SK-N-SH (cell line): Measurements from ENCODE around the gene GAGE10. TPM values are rescaled to one million over a fixed set of nuclear protein-coding genes. Genes with fewer than 3 reads are reported as not detected.

ENCODE experiments used
- CTCF ChIA-PET: fragments of 300-600, 350-600 bp; formaldehyde crosslinking; extraction: SDS; loops from one replicate; lab custom pipeline; 2021; lab: Yijun Ruan, JAX
- POLR2A ChIA-PET: fragments of 350-600 bp; sonication (Branson Sonifier 250); formaldehyde crosslinking; extraction: SDS; loops from one replicate; lab custom pipeline; 2020; ENCODE audit warnings: antibody characterized with exemption, inconsistent platforms; lab: Yijun Ruan, JAX
- DNase-seq: peaks from one replicate; pipeline ENCODE4 v3.0.0; 2012
- H2AFZ ChIP-seq: fragments of 200-600 bp; sonication (generic); 2 replicates; pipeline ENCODE4 v1.8.1; 2016; ENCODE audit warnings: antibody characterized with exemption, mild to moderate bottlenecking, low read depth
- H3F3A ChIP-seq: fragments of 200-600 bp; sonication (generic); replicated peaks from 2 replicates; pipeline ENCODE3; 2016; ENCODE audit warnings: antibody characterized with exemption, mild to moderate bottlenecking; ENCODE audit not compliant: insufficient read depth
- H3K27ac ChIP-seq, 2 experiments: fragments of 200-500 bp in 1 of 2; fragments of 200-600 bp in 1 of 2; sonication (Bioruptor generic) in 1 of 2; sonication (generic), shearing (Covaris generic) in 1 of 2; 2 replicates each; pipeline versions ENCODE4 v1.5.1 to v1.6.1; 2014 to 2016; ENCODE audit warnings: low read depth in 2 of 2, inconsistent platforms in 1 of 2, low read length in 1 of 2, mild to moderate bottlenecking in 1 of 2, mixed read lengths in 1 of 2
- H3K27me3 ChIP-seq: fragments of 200-600 bp; sonication (generic), shearing (Covaris generic); 2 replicates; pipeline ENCODE4 v1.6.1; 2016; ENCODE audit warnings: mixed run types; ENCODE audit not compliant: insufficient read depth
- H3K36me3 ChIP-seq, 2 experiments: fragments of 200-500 bp in 1 of 2; fragments of 200-600 bp in 1 of 2; sonication (Bioruptor generic) in 1 of 2; sonication (generic) in 1 of 2; replicated peaks in 1 of 2; 2 replicates each; pipeline versions ENCODE3 to v1.5.1; 2014 to 2016; ENCODE audit warnings: low read length in 1 of 2, mild to moderate bottlenecking in 1 of 2; ENCODE audit not compliant: insufficient read depth in 2 of 2, control insufficient read depth in 1 of 2
- H3K4me1 ChIP-seq, 2 experiments: fragments of 200-500 bp in 1 of 2; fragments of 200-600 bp in 1 of 2; sonication (Bioruptor generic) in 1 of 2; sonication (generic), shearing (Covaris generic) in 1 of 2; 2 replicates each; pipeline versions ENCODE4 v1.5.1 to v1.6.1; 2014 to 2016; ENCODE audit warnings: low read depth in 1 of 2, low read length in 1 of 2, mixed run types in 1 of 2; ENCODE audit not compliant: insufficient read depth in 2 of 2, control insufficient read depth in 1 of 2
- H3K4me2 ChIP-seq: fragments of 200-600 bp; sonication (generic), shearing (Covaris generic); 2 replicates; pipeline ENCODE4 v1.6.1; 2017; ENCODE audit warnings: mixed run types
- H3K4me3 ChIP-seq, 2 experiments: fragments of 200-500 bp in 1 of 2; fragments of 200-600 bp in 1 of 2; sonication (Bioruptor generic) in 1 of 2; sonication (generic), shearing (Covaris generic) in 1 of 2; 2 replicates each; pipeline versions ENCODE4 v1.5.1 to v1.8.1; 2014 to 2016; ENCODE audit warnings: low read depth in 2 of 2, inconsistent platforms in 1 of 2, low read length in 1 of 2, mild to moderate bottlenecking in 1 of 2, mixed read lengths in 1 of 2, moderate library complexity in 1 of 2
- H3K79me2 ChIP-seq: fragments of 200-600 bp; sonication (generic); 2 replicates; pipeline ENCODE4 v1.8.1; 2017; ENCODE audit warnings: mild to moderate bottlenecking; ENCODE audit not compliant: insufficient read depth
- H3K9ac ChIP-seq: fragments of 200-600 bp; sonication (generic); 2 replicates; pipeline ENCODE4 v1.6.1; 2017; ENCODE audit warnings: mixed run types
- H3K9me2 ChIP-seq: fragments of 200-600 bp; sonication (generic); 2 replicates; pipeline ENCODE4 v1.6.1; 2017; ENCODE audit warnings: mixed run types
- H3K9me3 ChIP-seq: fragments of 200-600 bp; sonication (generic); 2 replicates; pipeline ENCODE4 v1.6.1; 2017; ENCODE audit warnings: mixed run types, mild to moderate bottlenecking, moderate library complexity
- H4K20me1 ChIP-seq: fragments of 200-600 bp; sonication (generic); 2 replicates; pipeline ENCODE4 v1.6.1; 2017; ENCODE audit warnings: mild to moderate bottlenecking, mixed run types; ENCODE audit not compliant: insufficient read depth
- CHD2 ChIP-seq: fragments of 150-350 bp; IDR thresholded peaks from 2 replicates; pipeline ENCODE4 v1.6.1; 2018; ENCODE audit warnings: low read length; ENCODE audit not compliant: partially characterized antibody
- EZH2phosphoT487 ChIP-seq: fragments of 200-600 bp; sonication (generic); IDR thresholded peaks from 2 replicates; pipeline ENCODE4 v1.6.1; 2017; ENCODE audit warnings: low read depth, mixed run types, mild to moderate bottlenecking, antibody characterized with exemption, moderate library complexity, borderline replicate concordance
- FOXM1 ChIP-seq: IDR thresholded peaks from 2 replicates; pipeline ENCODE4 v1.4.0; 2012; ENCODE audit warnings: low read depth, mild to moderate bottlenecking
- GATA2 ChIP-seq: sonication (generic); formaldehyde crosslinking; IDR thresholded peaks from 2 replicates; pipeline ENCODE4 v1.5.0; 2020; ENCODE audit warnings: mild to moderate bottlenecking, missing genetic modification reagents
- MAX ChIP-seq: IDR thresholded peaks from 2 replicates; pipeline ENCODE4 v1.4.0; 2012; ENCODE audit warnings: low read depth
- MEF2A ChIP-seq: IDR thresholded peaks from 2 replicates; pipeline ENCODE4 v1.4.0; 2012; ENCODE audit warnings: low read depth, borderline replicate concordance
- PBX3 ChIP-seq: IDR thresholded peaks from 2 replicates; pipeline ENCODE4; 2012
- POLR2AphosphoS5 ChIP-seq: IDR thresholded peaks from 2 replicates; pipeline ENCODE4 v1.6.1; 2012; ENCODE audit warnings: low read depth, low read length
- RCOR1 ChIP-seq: fragments of 150-350 bp; IDR thresholded peaks from 2 replicates; pipeline ENCODE4 v1.6.1; 2017; ENCODE audit warnings: antibody characterized with exemption, low read length
- REST ChIP-seq: IDR thresholded peaks from 2 replicates; pipeline ENCODE4 v1.6.1; 2012; ENCODE audit warnings: mild to moderate bottlenecking, low read depth, low read length, moderate library complexity
- RFX5 ChIP-seq: IDR thresholded peaks from 2 replicates; pipeline ENCODE4 v1.6.1; 2012; ENCODE audit warnings: mild to moderate bottlenecking, improper control_type of control experiment, low read length
- YY1 ChIP-seq: IDR thresholded peaks from 2 replicates; pipeline ENCODE4 v1.4.0; 2012; ENCODE audit warnings: low read depth, mild to moderate bottlenecking
- ZBTB33 ChIP-seq: IDR thresholded peaks from 2 replicates; pipeline ENCODE4 v1.4.0; 2012; ENCODE audit warnings: low read depth, borderline replicate concordance
- WGBS: methylation state at CpG from one replicate; pipeline ENCODE4 v1.1.6; 2017; ENCODE audit warnings: low lambda C conversion rate; 5-methylcytosine and 5-hydroxymethylcytosine counted together
- polyA plus RNA-seq, 3 experiments: library from polyadenylated mRNA; depleted of rRNA; stranded (reverse); fragments of >200 nt; gene quantifications; 2 replicates each; pipeline ENCODE4 v1.2.3, GENCODE V29; 2012

The GAGE10 gene
- polyA plus RNA-seq, 1 of the 3 experiments (the other 2 are of a cell fraction) = not detected

- Histone ChIP-seq H3K79me2 (peaks cover 15% of the 10 kb centered on the region; the same call in 1 of the 2 replicates), H3K4me2 (no peak overlapping the region), H3K9ac (no peak overlapping the region), H2AFZ (no peak overlapping the region), H3K9me3 (no peaks in the 10 kb centered on the region), H3K4me3 (no peak overlapping the region), H4K20me1 (no peaks in the 10 kb centered on the region), H3F3A (no peaks in the 10 kb centered on the region), H3K9me2 (no peaks in the 10 kb centered on the region), H3K27me3 (peaks cover 4% of the 10 kb centered on the region; the same call in 1 of the 2 replicates), H3K27ac (no peak overlapping the region), H3K4me1 (peaks cover 0 to 16% of the 10 kb centered on the region in 2 experiments; a peak in 1 of 4 replicates), H3K36me3 (no peaks in the 10 kb centered on the region)
- ChIA-PET CTCF (interaction anchor here (1.5 kb wide), 1 partner anchor 74 kb away, joined by 4 read pairs; no protein-coding TSS in a partner anchor), POLR2A (no interaction called here)
- WGBS = 42% methylated on average over 10 of the region's 10 CpGs
- DNase-seq = no peak
- TF ChIP-seq MAX (no peak), REST (no peak), EZH2phosphoT487 (no peak), PBX3 (no peak), GATA2 (no peak), POLR2AphosphoS5 (no peak), CHD2 (no peak), ZBTB33 (no peak), MEF2A (no peak), RFX5 (no peak), RCOR1 (no peak), FOXM1 (no peak), YY1 (no peak)
Measured at GRCh38 chrX:49266523-49267445, 36.7 kb upstream of the GAGE10 start.
